A549 treated with AZD9567 at 1 μM for 4 hours (cell line): ENCODE data around the gene PLA2G10. TPM values are rescaled to one million over a fixed set of nuclear protein-coding genes. Genes with fewer than 3 reads are reported as not detected.

Source experiments
- total RNA-seq: library from RNA; stranded (reverse); fragments of 200-300 nt; extraction: Qiagen RNA extraction; gene quantifications from 5 replicates; pipeline ENCODE4 v1.2.3, GENCODE V29; 2022; ENCODE audit not compliant: insufficient read depth

The PLA2G10 gene, protein sequence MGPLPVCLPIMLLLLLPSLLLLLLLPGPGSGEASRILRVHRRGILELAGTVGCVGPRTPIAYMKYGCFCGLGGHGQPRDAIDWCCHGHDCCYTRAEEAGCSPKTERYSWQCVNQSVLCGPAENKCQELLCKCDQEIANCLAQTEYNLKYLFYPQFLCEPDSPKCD
- 0.25 to 0.43 TPM (median 0.28 TPM) in 4 of 5 replicates, not detected in the other for total RNA-seq

DNA sequence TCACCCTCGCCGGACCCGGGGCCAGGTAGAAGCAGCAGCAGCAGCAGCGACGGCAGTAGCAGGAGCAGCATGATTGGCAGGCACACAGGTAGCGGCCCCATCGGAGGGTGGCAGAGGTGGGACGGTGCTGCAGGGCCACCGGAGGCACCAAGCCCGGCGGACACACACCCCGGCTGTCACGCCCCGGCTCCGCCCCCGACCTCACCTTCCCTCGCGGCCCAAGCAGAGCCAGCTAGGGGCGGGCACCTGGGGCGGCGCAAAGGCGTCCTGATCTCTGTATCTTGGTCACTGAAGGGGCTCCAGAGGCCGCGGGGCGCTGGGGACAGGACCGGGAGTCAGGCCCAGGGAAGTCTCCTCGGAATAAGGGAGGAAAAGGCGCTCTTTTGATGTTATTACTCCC lies at the start of gene PLA2G10:
Gene PLA2G10, minus strand, starts transcription at position 180 of the 400 bp plus-strand sequence. Its CDS starts 79 bp downstream, at position 101.

DNA sequence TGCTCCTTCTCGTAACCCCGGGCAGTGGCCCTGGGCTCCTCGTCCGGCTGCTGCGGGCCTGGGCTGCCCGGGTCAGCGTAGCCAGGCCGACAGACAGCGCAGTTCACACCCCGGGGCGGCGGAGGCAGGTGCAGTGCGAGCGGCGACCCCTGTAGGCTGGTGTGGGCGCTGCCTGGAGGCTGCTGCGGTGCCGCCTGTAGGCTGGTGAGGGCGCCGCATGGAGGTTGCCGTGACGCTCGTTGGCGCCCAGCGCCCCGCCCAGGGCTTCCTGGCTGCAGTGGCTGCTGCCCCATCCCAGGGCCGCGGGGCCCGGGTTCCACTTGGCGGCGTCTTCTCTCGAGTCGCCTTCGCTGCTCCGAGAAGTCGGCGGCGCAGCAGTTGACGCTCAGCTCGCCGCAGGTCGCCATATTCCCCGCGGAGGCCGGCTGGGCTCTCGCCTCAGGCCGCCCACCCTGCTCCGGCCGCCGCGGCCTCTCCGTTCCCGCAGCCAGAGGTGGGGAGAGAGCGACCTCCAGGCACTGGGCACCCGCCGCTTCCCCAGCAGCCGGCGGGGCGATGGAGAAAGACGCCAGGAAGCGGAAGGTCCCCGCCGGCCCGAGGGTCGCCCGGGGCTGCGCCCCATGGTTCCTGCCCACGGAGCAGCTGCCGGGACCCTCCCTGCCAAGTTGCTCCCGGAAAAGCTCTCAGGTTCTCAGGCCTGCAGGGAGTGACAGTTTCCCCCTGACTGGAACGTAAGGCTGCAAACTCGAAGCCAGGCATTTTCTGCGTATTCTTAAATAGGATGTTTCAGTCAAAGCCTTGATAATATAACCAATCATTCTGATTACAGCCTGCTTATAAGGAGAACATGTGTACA lies 48.4 kb upstream of the PLA2G10 start, which contains the start of gene NPIPA2:
Gene NPIPA2, plus strand, starts transcription at position 261 of the 856 bp plus-strand sequence. CDS start 5,533 bp downstream, outside the sequence.

DNA sequence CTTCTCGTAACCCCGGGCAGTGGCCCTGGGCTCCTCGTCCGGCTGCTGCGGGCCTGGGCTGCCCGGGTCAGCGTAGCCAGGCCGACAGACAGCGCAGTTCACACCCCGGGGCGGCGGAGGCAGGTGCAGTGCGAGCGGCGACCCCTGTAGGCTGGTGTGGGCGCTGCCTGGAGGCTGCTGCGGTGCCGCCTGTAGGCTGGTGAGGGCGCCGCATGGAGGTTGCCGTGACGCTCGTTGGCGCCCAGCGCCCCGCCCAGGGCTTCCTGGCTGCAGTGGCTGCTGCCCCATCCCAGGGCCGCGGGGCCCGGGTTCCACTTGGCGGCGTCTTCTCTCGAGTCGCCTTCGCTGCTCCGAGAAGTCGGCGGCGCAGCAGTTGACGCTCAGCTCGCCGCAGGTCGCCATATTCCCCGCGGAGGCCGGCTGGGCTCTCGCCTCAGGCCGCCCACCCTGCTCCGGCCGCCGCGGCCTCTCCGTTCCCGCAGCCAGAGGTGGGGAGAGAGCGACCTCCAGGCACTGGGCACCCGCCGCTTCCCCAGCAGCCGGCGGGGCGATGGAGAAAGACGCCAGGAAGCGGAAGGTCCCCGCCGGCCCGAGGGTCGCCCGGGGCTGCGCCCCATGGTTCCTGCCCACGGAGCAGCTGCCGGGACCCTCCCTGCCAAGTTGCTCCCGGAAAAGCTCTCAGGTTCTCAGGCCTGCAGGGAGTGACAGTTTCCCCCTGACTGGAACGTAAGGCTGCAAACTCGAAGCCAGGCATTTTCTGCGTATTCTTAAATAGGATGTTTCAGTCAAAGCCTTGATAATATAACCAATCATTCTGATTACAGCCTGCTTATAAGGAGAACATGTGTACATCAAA lies 9.3 kb upstream of the PLA2G10 start, which contains the start of gene NPIPA3:
Gene NPIPA3, plus strand, starts transcription at position 256 of the 856 bp plus-strand sequence. CDS start 5,533 bp downstream, outside the sequence.

DNA sequence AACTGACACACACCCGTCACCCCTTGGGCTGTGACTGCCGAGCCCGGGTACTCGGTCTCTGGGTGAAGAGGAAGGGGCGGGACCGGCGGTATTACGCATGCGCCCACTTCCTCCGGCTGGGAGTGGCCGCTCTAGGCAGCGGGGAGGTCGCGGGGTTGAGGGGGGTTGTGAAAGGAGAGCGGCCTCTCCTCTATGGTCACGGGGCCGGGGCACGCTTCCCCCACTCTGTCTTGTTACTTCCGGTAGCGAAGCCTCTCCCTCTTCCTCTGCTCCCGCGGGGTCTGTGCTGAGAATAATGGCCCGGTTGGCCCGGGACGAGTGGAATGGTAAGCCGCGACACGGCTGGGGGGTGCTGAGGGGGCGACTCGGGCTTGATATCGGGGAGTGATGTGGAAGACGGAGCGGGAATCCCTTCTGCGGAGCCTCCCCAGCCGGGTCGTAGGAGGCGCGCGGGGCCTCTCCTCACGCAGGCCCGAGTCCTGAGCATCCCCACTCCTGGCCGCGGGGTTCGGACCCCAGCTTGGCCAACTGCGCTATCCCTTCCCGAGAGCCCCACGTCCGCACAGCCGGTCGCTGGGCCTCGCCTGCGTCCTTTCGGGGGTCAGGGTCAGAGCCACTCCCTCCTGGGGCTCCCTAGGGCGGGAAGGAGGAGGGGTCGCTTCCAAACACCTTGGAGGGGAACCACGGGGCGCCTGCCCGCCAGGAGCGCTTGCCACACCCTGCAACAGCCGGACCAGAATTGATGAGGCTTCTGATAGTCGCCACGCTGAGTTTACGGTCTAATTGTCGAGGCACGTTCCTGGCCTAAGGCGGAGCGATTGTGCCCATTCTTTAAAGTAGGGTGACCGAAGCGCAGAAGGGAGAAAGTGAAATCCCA lies 61.2 kb downstream of the PLA2G10 start, which contains the start of gene BFAR:
Gene BFAR, plus strand, starts transcription at position 259 of the 877 bp plus-strand sequence. CDS start 11,396 bp downstream, outside the sequence.

DNA sequence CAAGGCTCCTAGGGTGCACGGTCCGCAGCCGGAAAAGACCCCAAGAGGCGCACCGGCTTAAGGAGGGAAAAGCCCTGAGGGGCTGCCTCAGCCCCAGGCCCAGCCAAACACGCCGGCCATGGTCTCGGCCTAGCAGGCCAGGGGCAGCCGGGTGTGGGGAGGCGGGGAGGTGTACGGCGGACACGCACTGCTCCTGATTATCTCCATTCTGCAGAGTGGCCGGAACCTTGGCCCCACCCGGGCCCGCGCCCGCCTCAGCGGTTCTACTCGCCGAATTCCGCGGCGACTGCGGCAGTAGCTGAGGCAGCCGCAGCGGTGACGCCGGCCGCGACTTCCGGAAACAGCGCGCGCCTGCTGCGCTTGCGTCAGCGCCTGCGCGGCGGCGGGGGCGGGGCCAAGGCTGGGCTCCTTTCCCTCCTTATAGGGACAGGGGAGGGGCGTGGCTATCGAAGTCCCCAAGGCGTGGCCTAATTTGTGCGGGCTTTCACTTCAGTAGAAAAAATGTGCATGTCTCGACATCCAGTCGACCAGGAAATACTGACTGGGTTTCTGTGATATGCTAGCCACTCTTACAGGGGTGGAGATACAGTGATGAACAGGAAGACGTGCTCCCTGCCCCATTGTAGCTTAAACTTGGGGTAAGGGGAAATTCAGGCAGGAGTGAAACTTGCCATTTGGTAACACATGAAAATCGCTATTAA lies 64.0 kb downstream of the PLA2G10 start, which contains the start of gene PARN:
Gene PARN, minus strand, starts transcription at position 342 of the 701 bp plus-strand sequence. Its CDS starts 135 bp downstream, at position 207.

Other genes starting within 250 kb of the PLA2G10 start
- gene PARN, start 64.0 kb downstream of the PLA2G10 start, total RNA-seq, result 31.6 to 73.1 TPM (median 32.4 TPM) in 5 replicates
- gene BFAR, start 61.4 kb downstream of the PLA2G10 start, total RNA-seq, result 94.0 to 102 TPM (median 99.8 TPM) in 5 replicates
- gene NPIPA3, start 9.1 kb upstream of the PLA2G10 start, total RNA-seq, result 1.1 to 2.0 TPM (median 1.4 TPM) in 4 of 5 replicates, not detected in the other
- gene NPIPA2, start 48.2 kb upstream of the PLA2G10 start, total RNA-seq, result 1.5 to 2.4 TPM (median 1.9 TPM) in 4 of 5 replicates, not detected in the other
- 86.4 to 151 TPM (median 95.2 TPM) in 5 replicates for gene NOMO1, start 139.4 kb upstream of the PLA2G10 start, total RNA-seq
- gene NPIPA1, start 243.1 kb upstream of the PLA2G10 start, total RNA-seq, result 45.9 to 56.8 TPM (median 52.8 TPM) in 5 replicates